Measurements from ENCODE around the gene TTLL13. TPM values are rescaled to one million over a fixed set of nuclear protein-coding genes. Genes with fewer than 3 reads are reported as not detected.
A peak's percentile ranks its signal among the peaks of the same experiment; 100 is the strongest.

Gene TTLL13
- total RNA-seq, 2 experiments from 2014 or later = 0.57 to 1.3 TPM

- BruUV-seq (replicated peaks) = no TSS peak
- Histone ChIP-seq H2AFZ (ENCODE audit: low read length) (peak overlapping the region; percentile 75; the same call in 1 of the 2 replicates), H3K36me3 (ENCODE audit: insufficient read depth, low read length) (peaks cover 39% of the 10 kb centered on the region; the same call in 1 of the 2 replicates), H3K4me2 (ENCODE audit: low read length) (peak overlapping the region; percentile 93), H3K79me2 (ENCODE audit: insufficient read depth, low read depth, low read length) (peaks cover 20% of the 10 kb centered on the region; the same call in 1 of the 2 replicates), H3K4me1 (ENCODE audit: insufficient read depth, low read length, poor library complexity, severe bottlenecking) (peaks cover 31% of the 10 kb centered on the region), H3K9me3 (ENCODE audit: low read length) (no peaks in the 10 kb centered on the region), H3K27ac (ENCODE audit: low read depth, low read length, poor library complexity, severe bottlenecking) (peak overlapping the region; percentile 73), H4K20me1 (ENCODE audit: insufficient read depth, low read length) (no peaks in the 10 kb centered on the region), H3K9me2 (ENCODE audit: insufficient read depth, low read length) (no peaks in the 10 kb centered on the region), H3K4me3 (ENCODE audit: low read depth, low read length, poor library complexity, severe bottlenecking) (peak overlapping the region; percentile 79)
- TF ChIP-seq, protein P1, sequence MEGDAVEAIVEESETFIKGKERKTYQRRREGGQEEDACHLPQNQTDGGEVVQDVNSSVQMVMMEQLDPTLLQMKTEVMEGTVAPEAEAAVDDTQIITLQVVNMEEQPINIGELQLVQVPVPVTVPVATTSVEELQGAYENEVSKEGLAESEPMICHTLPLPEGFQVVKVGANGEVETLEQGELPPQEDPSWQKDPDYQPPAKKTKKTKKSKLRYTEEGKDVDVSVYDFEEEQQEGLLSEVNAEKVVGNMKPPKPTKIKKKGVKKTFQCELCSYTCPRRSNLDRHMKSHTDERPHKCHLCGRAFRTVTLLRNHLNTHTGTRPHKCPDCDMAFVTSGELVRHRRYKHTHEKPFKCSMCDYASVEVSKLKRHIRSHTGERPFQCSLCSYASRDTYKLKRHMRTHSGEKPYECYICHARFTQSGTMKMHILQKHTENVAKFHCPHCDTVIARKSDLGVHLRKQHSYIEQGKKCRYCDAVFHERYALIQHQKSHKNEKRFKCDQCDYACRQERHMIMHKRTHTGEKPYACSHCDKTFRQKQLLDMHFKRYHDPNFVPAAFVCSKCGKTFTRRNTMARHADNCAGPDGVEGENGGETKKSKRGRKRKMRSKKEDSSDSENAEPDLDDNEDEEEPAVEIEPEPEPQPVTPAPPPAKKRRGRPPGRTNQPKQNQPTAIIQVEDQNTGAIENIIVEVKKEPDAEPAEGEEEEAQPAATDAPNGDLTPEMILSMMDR (conservative IDR thresholded peaks at IDR 0.05; ENCODE audit: low read length) = no peak
- TF ChIP-seq EZH2phosphoT487 (IDR thresholded peaks at IDR 0.05; ENCODE audit: borderline replicate concordance, low read depth, low read length) = no peak
- POLR2A ChIA-PET = interaction anchor here (0.5 to 3.5 kb wide), 10 partner anchors 10 to 144 kb away, joined by 3 to 23 read pairs (median 4); partner anchors contain the start of gene SEMA4B
- peak; percentile 83 for DNase-seq (ENCODE audit: low spot score)
- intact Hi-C loops (cut with micrococcal nuclease; ENCODE audit: unreplicated experiment) = loop anchor here (2.0 to 10.0 kb wide), 6 partner anchors 41 to 763 kb away; partner anchors contain the start of genes IDH2, PRC1 and ZNF774
- CTCF ChIA-PET (ENCODE audit: unreplicated experiment) = interaction anchor here (0.7 to 2.3 kb wide), 4 partner anchors 10 to 748 kb away, joined by 3 to 8 read pairs (median 5); no protein-coding TSS in a partner anchor
Measured at GRCh38 chr15:90231028-90232017, 18.0 kb upstream of the TTLL13 start.

DNA sequence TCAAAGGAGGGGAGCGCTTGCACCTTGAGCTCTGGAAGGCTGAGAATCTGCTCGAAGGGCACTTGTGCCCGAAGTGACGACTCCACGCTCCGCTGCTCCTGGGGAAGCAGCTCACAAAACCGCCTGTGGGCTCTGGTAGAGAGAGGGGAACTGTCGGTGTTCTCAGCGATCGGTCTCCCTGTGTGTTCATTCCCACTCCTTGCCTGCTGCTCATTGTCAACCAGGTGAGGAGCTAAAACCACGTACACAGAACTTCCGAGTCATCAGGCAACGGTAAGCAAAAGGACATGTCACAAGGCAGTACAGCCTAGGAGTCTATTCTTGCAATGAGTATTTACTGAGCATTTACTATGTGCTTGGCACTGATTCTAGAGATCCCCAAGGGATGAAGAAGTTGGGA lies 17.2 kb upstream of the TTLL13 start:
- H3K9me3 ChIP-seq (ENCODE audit: low read length) = no peaks in the 10 kb centered on the region
- peaks cover 31% of the 10 kb centered on the region for H3K4me1 ChIP-seq (ENCODE audit: insufficient read depth, low read length, poor library complexity, severe bottlenecking)
- H3K27ac ChIP-seq (ENCODE audit: low read depth, low read length, poor library complexity, severe bottlenecking) = peak overlapping the region; percentile 73
- peak overlapping the region; percentile 93 for H3K4me2 ChIP-seq (ENCODE audit: low read length)
- peak overlapping the region; percentile 75; the same call in 1 of the 2 replicates for H2AFZ ChIP-seq (ENCODE audit: low read length)
- intact Hi-C loops (cut with micrococcal nuclease; ENCODE audit: unreplicated experiment) = loop anchor here (2.0 to 10.0 kb wide), 5 partner anchors 41 to 763 kb away; partner anchors contain the start of genes IDH2 and PRC1
- peaks cover 20% of the 10 kb centered on the region; the same call in 1 of the 2 replicates for H3K79me2 ChIP-seq (ENCODE audit: insufficient read depth, low read depth, low read length)
- DNase-seq (ENCODE audit: low spot score) = peak; percentile 48
- ChIA-PET CTCF (ENCODE audit: unreplicated experiment) (interaction anchor here (0.6 to 2.3 kb wide), 4 partner anchors 11 to 1579 kb away, joined by 3 to 8 read pairs (median 4); no protein-coding TSS in a partner anchor), POLR2A (interaction anchor here (0.5 to 3.5 kb wide), 9 partner anchors 11 to 555 kb away, joined by 3 to 23 read pairs (median 4); partner anchors contain the start of gene NGRN)
- peak overlapping the region; percentile 79 for H3K4me3 ChIP-seq (ENCODE audit: low read depth, low read length, poor library complexity, severe bottlenecking)
- peaks cover 36% of the 10 kb centered on the region; the same call in 1 of the 2 replicates for H3K36me3 ChIP-seq (ENCODE audit: insufficient read depth, low read length)
- no peaks in the 10 kb centered on the region for H3K9me2 ChIP-seq (ENCODE audit: insufficient read depth, low read length)
- no peak for TF ChIP-seq EZH2phosphoT487 (IDR thresholded peaks at IDR 0.05; ENCODE audit: borderline replicate concordance, low read depth, low read length)
- TF ChIP-seq, protein P1 (conservative IDR thresholded peaks at IDR 0.05; ENCODE audit: low read length) = no peak
- no TSS peak for BruUV-seq (replicated peaks)
- no peaks in the 10 kb centered on the region for H4K20me1 ChIP-seq (ENCODE audit: insufficient read depth, low read length)

Measured in OCI-LY7 (cell line).